GM19468 (cell line): ENCODE results near the gene RNF19B.

ENCODE experiments used
- ATAC-seq: cut with Tn5 transposase; IDR thresholded peaks from one replicate; pipeline ENCODE4 v1.9.1; 2021; ENCODE audit warnings: mild to moderate bottlenecking, moderate library complexity, moderate number of reproducible peaks; ENCODE audit not compliant: unreplicated experiment; ENCODE audit errors: extremely low read depth

The RNF19B gene

DNA sequence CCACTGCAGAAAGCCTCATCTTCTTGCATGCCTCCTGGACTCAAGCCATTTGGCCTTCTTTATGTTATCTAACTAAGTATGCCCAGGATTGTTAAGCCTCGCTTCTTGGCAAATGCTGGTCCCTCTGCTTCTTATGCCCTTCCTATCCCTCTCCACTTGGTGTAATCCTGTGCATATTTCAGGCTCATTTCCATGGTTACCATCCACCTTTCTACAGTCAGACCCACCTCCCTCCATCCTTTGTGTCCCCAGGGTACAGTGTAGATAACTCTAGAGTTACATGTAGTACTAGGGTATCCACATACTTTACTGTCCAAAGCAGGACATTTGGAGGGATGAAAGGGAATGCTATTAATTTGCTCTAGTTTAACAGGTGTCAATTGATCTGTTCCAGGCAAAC is 6.5 kb upstream of the RNF19B start:
- no peak for ATAC-seq

- ATAC-seq, result no peak
Observed at GRCh38 chr1:32969566-32969965, 5.0 kb upstream of the RNF19B start.

DNA sequence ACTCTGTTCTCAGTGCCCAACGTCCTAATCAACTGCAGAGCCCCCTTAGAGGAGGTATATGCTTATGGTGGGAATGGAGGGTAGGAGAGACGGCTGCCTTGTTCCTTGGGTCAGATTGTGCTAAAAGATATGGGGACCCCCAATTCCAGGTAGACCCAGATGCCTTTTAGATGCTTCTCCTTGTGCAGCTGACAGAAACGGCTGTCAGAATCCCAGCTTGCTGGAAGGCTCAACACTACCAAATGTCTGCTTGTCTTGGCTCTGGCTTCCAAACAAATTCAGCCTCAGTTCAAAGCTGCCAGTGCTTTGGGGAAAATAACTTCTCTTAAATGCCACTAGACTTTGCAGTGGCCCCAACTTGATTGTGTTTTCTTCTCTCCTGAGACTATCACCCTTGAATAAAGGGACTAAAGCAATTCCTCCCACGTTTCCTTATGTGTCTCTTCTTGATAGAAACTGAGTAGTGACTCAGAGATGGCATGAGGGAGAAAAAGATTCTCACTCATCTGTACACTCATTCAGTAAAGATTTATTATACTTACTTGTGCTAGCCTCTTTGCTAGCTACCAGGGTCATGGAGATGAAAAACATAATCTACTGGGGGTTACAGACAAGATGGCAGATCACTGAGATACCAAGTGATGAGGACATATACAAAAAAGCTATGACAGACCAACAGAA is 3.4 kb upstream of the RNF19B start:
- ATAC-seq, result no peak

- no peak for ATAC-seq
Observed at GRCh38 chr1:32966900-32967299, 2.3 kb upstream of the RNF19B start.

- no peak for ATAC-seq
Observed at GRCh38 chr1:32965251-32965747, 690 bp upstream of the RNF19B start.

GRCh38 chr1:32963746-32964460 is 706 bp downstream of the RNF19B start:
- ATAC-seq, result no peak

DNA sequence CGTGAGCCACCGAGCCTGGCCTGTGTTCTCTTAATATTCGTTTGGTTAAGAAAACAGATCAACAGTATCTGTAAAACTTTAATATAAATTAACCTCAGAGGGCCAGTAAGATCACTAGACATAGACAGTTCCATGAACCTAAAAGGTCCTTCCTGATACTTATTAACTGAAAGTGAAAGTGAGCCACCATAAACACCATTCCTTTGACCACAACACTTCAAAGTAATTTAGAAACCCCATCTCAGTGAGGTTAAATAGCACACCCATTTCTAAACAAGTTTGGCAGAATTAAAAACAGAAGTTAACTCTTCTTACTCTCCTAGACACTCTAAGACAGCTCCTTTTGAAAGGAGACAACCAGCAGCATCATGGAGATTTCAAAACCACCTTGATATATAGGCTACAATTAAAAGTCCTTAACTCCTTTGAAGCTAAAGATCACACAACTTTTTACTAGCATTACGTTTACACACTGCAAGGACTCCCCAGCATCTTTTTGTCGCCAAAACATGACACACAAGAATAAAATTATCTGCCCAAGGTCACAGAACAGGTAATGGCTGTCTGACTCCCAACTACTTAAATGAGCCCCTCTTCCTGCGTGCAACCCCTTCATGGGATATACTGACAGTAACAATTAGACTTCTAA is 2.2 kb downstream of the RNF19B start:
- ATAC-seq, result no peak

DNA sequence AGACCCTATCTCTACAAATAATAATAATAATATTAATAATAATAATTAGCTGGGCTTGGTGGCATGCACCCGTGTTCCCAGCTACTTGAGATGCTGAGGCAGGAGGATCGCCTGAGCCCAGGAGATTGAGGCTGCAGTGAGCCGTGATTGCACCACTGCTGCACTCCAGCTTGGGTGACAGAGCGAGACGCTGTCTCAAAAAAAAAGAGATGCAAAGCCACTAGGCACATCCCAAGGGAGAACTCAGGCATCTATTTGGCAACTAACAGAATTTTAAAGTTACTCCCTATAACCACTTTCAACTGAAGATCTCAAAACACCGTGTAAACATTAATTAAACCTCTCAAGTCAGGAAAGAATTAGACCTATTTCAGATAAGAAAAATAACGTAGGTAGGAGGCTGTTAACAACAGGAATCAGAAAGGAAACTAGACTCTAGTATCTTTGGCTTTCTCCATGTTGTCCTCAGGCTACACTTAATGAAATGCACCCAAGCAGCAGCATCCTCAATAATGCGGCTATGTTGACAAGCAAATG is 3.7 kb downstream of the RNF19B start:
- ATAC-seq, result no peak

GRCh38 chr1:32960342-32960741 is 4.3 kb downstream of the RNF19B start:
- no peak for ATAC-seq

- ATAC-seq, result no peak
Observed at GRCh38 chr1:32958827-32959226, 5.8 kb downstream of the RNF19B start.

DNA sequence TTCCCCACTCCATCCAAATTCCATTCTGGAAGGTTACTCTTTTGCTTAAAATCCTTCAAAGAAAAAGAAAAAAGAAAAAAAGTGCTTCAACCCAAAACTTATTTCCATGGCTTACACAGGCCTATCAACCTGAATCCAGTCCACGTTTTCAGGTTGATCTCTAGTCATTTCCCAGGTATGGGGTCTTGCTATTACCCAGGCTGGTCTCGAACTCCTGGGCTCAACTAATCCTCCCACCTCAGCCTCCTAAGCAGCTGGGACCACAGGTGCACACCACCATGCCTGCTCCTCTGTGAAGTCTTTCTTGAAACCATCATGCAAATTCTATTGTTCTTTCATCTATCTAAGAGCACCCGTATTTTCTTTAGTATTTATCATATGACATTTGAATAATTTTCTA is 7.6 kb downstream of the RNF19B start:
- ATAC-seq, result no peak

- no peak for ATAC-seq
Observed at GRCh38 chr1:32954168-32954567, 10.4 kb downstream of the RNF19B start.

GRCh38 chr1:32953495-32953894 is 11.1 kb downstream of the RNF19B start:
- ATAC-seq, result no peak

DNA sequence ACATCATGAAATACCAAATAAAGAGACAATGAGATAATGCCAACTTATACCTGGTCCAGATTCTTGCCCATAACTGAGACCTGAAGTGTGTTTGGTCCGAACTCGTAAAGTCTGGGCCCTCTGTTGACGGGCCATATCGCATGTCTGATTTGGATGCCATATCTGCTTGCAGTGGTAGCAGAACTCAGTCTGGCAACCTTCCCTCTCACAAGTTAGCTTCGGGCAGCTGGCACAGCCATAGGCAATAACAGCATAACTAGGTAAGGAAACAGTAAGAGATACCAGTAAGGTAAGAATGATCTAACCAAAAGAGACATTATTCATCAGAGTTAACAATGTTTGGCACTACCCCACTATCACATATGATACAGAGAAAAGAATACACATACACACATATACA is 15.1 kb downstream of the RNF19B start:
- no peak for ATAC-seq

GRCh38 chr1:32948905-32949304 is 15.7 kb downstream of the RNF19B start:
- ATAC-seq, result no peak

DNA sequence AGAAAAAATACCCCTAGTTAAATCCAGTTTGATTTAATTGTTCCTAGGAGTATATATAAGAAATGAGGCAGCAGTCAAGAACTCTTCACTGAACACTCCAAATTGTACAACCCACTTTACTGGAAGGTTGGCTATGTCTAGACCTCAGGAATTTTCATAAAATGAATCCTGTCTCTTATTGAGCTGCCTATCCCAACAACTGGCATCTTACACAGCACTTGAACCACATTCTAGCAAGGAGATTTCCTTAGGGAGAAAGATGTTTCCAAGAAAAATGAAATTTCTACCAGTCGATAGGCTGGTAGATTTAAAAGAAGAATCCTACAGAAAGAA is 16.3 kb downstream of the RNF19B start:
- no peak for ATAC-seq

DNA sequence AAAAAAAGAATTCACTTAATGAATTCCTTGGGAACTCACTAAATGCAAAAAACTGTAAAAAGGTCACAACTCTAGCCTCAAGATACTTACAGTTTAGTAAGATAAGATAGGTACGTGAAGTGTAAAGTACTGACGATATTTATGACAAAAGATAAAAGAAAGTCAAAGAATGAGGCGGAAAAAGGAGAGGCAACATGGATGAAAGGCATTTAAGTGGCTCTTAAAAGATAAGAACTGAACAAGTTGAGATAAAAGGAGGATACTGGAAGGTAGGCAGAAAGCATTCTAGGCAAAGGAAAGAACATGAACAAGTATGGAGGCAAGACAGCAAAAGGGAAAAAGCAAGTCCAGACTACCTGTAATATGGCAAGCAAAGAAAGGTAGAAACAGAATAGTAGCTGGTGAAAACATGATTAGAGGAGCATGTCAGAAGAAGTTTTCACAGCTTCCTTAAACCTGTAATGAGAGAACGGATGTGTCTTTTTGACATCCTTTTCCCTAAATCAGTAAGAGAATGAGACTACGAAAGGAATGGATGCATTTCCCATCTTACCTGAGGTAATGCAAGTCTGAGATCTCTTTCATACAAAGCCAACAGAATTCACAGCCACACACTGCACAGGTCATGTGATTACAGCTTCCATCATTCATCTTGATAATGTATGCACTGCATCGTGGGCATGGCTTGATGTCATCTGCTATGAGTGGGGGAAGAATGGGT is 16.8 kb downstream of the RNF19B start:
- no peak for ATAC-seq

DNA sequence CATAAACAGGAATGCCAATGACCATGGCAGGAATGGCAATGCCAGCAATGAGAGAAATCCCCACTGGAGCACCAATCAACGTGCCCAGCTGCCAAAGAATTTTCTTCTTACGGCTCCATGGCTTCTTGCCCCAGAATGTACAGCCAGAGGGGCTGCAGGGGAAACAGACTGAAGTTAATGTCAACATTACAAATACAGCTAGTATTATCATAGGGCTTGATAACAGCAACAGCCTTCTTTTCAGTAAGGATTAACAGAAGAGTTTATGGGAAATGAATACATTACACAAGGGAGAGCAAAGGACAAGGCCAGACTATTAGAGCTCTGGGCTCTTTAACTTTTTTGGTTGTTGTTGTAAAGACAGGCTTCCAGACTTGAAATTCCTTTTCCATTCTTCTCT is 18.2 kb downstream of the RNF19B start:
- no peak for ATAC-seq

DNA sequence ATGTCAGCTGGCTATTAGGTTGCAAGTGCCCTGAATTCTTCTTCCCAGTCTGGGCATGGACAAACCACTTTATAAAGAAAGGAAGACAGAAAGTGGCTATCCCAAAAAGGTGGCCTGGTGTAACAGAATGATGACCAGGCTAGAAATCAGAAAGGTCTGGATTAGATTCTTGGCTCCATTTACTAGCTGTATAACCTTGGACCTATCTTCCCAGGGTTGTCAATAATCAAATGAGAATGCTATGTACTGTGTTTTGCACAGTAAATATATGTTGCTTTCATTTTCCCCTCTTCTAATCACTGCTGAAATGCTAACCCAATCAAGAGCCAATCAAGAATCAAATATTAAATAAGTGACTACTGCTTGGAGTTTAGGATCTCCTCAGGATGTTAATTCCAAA is 20.4 kb downstream of the RNF19B start:
- no peak for ATAC-seq

GRCh38 chr1:32939655-32940371 is 24.8 kb downstream of the RNF19B start:
- ATAC-seq, result no peak
